HL-60/S4 treated with phorbol 12-myristate 13-acetate at 8.2 ng/mL for 4 days and 3 days (cell line): ENCODE results near the gene RAB40B.

ENCODE experiments used
- in situ Hi-C: fragments of 300-500 bp; cut with MboI; formaldehyde crosslinking; loops from 2 replicates; pipeline ENCODE4 v1.15.0; 2022; ENCODE audit warnings: low sequenced_read_pairs

RAB40B gene

GRCh38 chr17:82653651-82654528, 44.6 kb downstream of the RAB40B start:
- in situ Hi-C loops, result no loop called here

- in situ Hi-C loops, result no loop called here
Observed at GRCh38 chr17:82650723-82651122, 47.8 kb downstream of the RAB40B start.

GRCh38 chr17:82649501-82650261, 48.8 kb downstream of the RAB40B start:
- in situ Hi-C loops, result no loop called here

- in situ Hi-C loops, result no loop called here
Observed at GRCh38 chr17:82648742-82649331, 49.7 kb downstream of the RAB40B start.

- in situ Hi-C loops, result no loop called here
Observed at GRCh38 chr17:82648165-82648668, 50.3 kb downstream of the RAB40B start, which contains the start of gene WDR45B. Gene WDR45B (minus strand): TSS chr17:82648444. CDS start chr17:82648340, 104 bp downstream.

GRCh38 chr17:82647593-82648164, 50.8 kb downstream of the RAB40B start:
- in situ Hi-C loops, result no loop called here

GRCh38 chr17:82645516-82645915, 53.0 kb downstream of the RAB40B start:
- in situ Hi-C loops, result no loop called here

GRCh38 chr17:82644148-82644547, 54.4 kb downstream of the RAB40B start:
- in situ Hi-C loops, result no loop called here

- in situ Hi-C loops, result no loop called here
Observed at GRCh38 chr17:82642022-82642421, 56.5 kb downstream of the RAB40B start.

- in situ Hi-C loops, result no loop called here
Observed at GRCh38 chr17:82640036-82640435, 58.5 kb downstream of the RAB40B start.

GRCh38 chr17:82639628-82640027, 58.9 kb downstream of the RAB40B start:
- in situ Hi-C loops, result no loop called here

GRCh38 chr17:82638183-82638773, 60.2 kb downstream of the RAB40B start:
- in situ Hi-C loops, result no loop called here

GRCh38 chr17:82636626-82637598, 61.6 kb downstream of the RAB40B start:
- in situ Hi-C loops, result no loop called here

GRCh38 chr17:82633343-82633742, 65.2 kb downstream of the RAB40B start:
- in situ Hi-C loops, result no loop called here

- in situ Hi-C loops, result no loop called here
Observed at GRCh38 chr17:82632451-82632850, 66.0 kb downstream of the RAB40B start.

- in situ Hi-C loops, result no loop called here
Observed at GRCh38 chr17:82631544-82631943, 67.0 kb downstream of the RAB40B start.

GRCh38 chr17:82630212-82630611, 68.3 kb downstream of the RAB40B start:
- in situ Hi-C loops, result no loop called here

GRCh38 chr17:82629748-82630147, 68.8 kb downstream of the RAB40B start:
- in situ Hi-C loops, result no loop called here

- in situ Hi-C loops, result no loop called here
Observed at GRCh38 chr17:82627405-82627804, 71.1 kb downstream of the RAB40B start.
